Measurements from ENCODE around the gene BCAR3.
"Not testable (repeated sequence)": the region's sequence is repeated elsewhere in the genome, so short reads cannot be mapped to it uniquely, and the experiment has no call there.

The BCAR3 gene

GRCh38 chr1:93705892-93706500 is 24.4 kb upstream of the BCAR3 start:
- no peak for DNase-seq

- DNase-seq: no peak
These were observed 22.4 kb upstream of the BCAR3 start for GRCh38 chr1:93704052-93704451.

GRCh38 chr1:93703643-93704042 is 22.0 kb upstream of the BCAR3 start:
- DNase-seq: no peak

GRCh38 chr1:93702828-93703183 is 21.2 kb upstream of the BCAR3 start:
- no peak for DNase-seq

GRCh38 chr1:93702111-93702827 is 20.6 kb upstream of the BCAR3 start:
- no peak for DNase-seq

- no peak for DNase-seq
These were observed 20.0 kb upstream of the BCAR3 start for GRCh38 chr1:93701629-93702028.

GRCh38 chr1:93700532-93701469 is 19.2 kb upstream of the BCAR3 start:
- DNase-seq: no peak

GRCh38 chr1:93699503-93700168 is 18.0 kb upstream of the BCAR3 start:
- DNase-seq: peak; percentile 39

GRCh38 chr1:93699049-93699384 is 17.4 kb upstream of the BCAR3 start:
- no peak for DNase-seq

GRCh38 chr1:93698329-93699048 is 16.9 kb upstream of the BCAR3 start:
- no peak for DNase-seq

GRCh38 chr1:93697566-93697965 is 15.9 kb upstream of the BCAR3 start:
- not testable (repeated sequence) for DNase-seq

- DNase-seq: no peak
These were observed 13.9 kb upstream of the BCAR3 start for GRCh38 chr1:93695411-93696005.

- no peak for DNase-seq
These were observed 13.2 kb upstream of the BCAR3 start for GRCh38 chr1:93694819-93695218.

- no peak for DNase-seq
These were observed 12.4 kb upstream of the BCAR3 start for GRCh38 chr1:93694039-93694438.

- no peak for DNase-seq
These were observed 11.4 kb upstream of the BCAR3 start for GRCh38 chr1:93692983-93693591.

GRCh38 chr1:93692451-93692861 is 10.8 kb upstream of the BCAR3 start:
- no peak for DNase-seq

- DNase-seq: no peak
These were observed 10.4 kb upstream of the BCAR3 start for GRCh38 chr1:93692026-93692425.

- DNase-seq: no peak
These were observed 9.5 kb upstream of the BCAR3 start for GRCh38 chr1:93690921-93691789.

- DNase-seq: no peak
These were observed 8.7 kb upstream of the BCAR3 start for GRCh38 chr1:93690341-93690740.

- DNase-seq: peak; percentile 50
These were observed 8.0 kb upstream of the BCAR3 start for GRCh38 chr1:93689521-93690223.
